GM12892 (cell line): ENCODE results near the gene PLCXD1. TPM values are rescaled to one million over a fixed set of nuclear protein-coding genes. Genes with fewer than 3 reads are reported as not detected.
"Not testable (repeated sequence)": the region's sequence is repeated elsewhere in the genome, so short reads cannot be mapped to it uniquely, and the experiment has no call there.

Experiments used
- DNase-seq: peaks from one replicate; pipeline ENCODE4 v3.0.0; 2011; ENCODE audit not compliant: insufficient read length
- FAIRE-seq: peaks from 2 replicates; lab custom pipeline; 2011; peaks lifted over from hg19 to GRCh38; lab: Jason Lieb, UNC
- POLR2A ChIP-seq: IDR thresholded peaks from 2 replicates; pipeline ENCODE4 v1.6.1; 2011; ENCODE audit warnings: low read depth, low read length, control low read depth
- POLR2AphosphoS5 ChIP-seq: IDR thresholded peaks from 2 replicates; pipeline ENCODE4 v1.6.1; 2011; ENCODE audit warnings: low read depth, low read length, control low read depth
- TAF1 ChIP-seq: IDR thresholded peaks from 2 replicates; pipeline ENCODE4 v1.6.1; 2011; ENCODE audit warnings: low read depth, mild to moderate bottlenecking, control low read depth, low read length, borderline replicate concordance
- polyA plus RNA-seq: library from polyadenylated mRNA; unstranded; fragments of >200 nt; gene quantifications from one replicate; pipeline ENCODE4 v1.2.1, GENCODE V29; 2012; ENCODE audit warnings: missing spikeins, inconsistent platforms; ENCODE audit not compliant: missing spikeins

PLCXD1 gene, protein sequence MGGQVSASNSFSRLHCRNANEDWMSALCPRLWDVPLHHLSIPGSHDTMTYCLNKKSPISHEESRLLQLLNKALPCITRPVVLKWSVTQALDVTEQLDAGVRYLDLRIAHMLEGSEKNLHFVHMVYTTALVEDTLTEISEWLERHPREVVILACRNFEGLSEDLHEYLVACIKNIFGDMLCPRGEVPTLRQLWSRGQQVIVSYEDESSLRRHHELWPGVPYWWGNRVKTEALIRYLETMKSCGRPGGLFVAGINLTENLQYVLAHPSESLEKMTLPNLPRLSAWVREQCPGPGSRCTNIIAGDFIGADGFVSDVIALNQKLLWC
- polyA plus RNA-seq = 22.1 TPM

DNA sequence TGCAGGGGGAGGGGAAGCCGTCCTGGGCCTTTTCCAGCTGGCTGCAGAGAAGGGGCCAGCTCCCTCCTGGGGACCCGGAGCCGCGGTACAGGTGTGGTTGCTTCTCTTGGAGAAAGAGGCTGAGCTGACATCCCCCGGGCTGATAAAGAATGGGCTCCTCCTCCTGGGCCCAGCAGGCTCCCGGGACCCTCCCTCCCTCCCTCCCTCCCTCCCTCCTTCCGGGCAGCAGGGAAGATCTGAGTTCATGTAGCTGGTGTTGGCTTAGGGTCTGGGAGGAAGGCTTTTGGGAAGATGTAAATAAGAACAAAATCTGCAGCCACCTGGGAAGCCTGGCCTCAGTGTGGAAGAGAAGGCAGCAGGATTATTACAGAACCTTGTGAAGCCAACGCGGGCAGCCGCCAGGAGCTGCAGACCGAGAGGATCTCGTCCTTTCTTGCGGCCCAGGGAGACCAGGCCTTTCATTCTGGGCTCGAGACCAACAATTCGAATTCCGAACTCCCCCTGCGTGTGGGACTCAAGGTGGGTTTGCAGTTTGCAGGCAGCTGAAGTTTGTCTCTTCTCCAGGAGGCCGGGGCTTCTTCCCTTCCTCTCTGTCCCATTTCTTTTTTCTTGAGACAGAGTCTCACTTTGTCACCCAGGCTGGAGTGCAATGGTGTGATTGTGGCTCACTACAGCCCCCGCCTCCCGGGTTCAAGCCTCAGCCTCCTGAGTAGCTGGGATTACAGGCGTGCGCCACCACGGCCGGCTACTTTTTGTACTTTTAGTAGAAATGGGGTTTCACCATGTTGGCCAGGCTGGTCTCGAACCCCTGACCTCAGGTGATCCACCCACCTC is at the start of gene PLCXD1:
PLCXD1 (plus strand) TSS at position 216 of the 834 bp plus-strand sequence. CDS start 2,807 bp downstream, outside the sequence.
- peak; percentile 44 for DNase-seq
- TF ChIP-seq POLR2AphosphoS5 (no peak), POLR2A (no peak), TAF1 (no peak)
- no peak for FAIRE-seq

DNA sequence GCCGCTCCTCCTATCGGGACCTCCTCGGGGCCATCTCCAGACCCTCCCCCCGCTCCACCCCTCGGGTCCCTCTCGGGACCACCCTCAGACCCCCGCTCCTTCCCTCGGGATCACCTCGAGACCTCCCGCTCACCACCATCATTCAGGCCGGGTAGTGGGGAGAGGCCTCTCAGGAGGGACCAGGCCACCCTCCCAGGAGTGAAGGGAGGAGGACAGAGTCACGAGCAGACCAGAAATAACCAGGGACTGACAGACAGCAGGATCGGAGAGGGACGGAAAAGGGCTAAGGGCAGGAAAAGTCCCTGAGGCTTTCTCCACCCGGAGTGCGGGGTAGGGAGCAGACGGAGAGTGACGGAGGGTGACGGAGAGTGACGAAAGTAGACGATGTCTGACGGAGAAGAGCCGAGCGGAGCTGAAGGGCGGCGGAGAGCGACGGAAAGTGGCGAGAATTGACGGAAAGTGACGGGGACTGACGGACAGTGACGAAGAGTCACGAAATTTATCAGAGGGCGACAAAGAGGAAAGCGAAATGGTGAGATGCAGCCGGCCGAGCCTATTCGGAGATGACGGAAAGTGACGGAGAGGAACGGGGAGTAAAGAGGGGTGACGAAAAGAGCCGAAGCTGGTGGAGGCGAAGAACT is 49.4 kb upstream of the PLCXD1 start:
- not testable (repeated sequence) for DNase-seq
- FAIRE-seq = peak; percentile 80

DNA sequence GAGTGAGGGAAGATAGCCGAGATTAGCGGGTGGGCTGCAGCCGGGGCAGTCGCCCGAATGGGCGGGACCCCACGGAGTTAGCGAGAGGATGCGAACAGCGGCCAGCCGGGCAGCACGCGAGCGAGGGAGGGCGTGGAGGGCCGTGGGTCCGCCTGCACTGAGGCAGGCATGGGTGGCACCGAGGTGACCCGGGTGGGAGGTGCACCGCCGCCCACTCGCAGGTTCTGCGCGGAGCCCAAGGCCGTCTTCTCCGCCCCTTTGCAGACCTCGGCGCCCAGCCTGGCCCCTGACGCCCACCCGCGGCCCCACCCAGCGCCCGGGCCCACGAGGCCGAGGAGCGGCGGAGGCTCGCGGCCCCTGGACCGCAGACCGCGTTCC is 48.9 kb upstream of the PLCXD1 start:
- DNase-seq, FAIRE-seq: not testable (repeated sequence)

DNA sequence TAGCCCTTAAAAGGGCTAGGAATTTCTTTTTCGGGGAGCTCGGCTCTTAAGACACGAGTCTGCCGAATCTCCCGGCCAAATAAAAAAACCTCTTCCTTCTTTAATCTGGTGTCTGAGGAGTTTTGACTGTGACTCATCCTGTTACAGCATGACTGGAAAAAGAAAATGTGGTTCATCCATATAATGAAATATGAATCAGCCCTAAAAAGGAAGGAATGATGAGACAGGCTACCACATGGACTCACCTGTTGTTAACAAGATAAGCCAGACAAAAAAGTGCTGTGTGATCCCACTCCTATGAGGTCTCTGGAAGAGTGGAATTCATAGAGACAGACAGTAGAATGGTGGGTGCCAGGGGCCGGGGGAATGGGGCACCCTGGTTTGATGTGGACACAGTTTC is 45.0 kb upstream of the PLCXD1 start:
- not testable (repeated sequence) for DNase-seq, FAIRE-seq

DNA sequence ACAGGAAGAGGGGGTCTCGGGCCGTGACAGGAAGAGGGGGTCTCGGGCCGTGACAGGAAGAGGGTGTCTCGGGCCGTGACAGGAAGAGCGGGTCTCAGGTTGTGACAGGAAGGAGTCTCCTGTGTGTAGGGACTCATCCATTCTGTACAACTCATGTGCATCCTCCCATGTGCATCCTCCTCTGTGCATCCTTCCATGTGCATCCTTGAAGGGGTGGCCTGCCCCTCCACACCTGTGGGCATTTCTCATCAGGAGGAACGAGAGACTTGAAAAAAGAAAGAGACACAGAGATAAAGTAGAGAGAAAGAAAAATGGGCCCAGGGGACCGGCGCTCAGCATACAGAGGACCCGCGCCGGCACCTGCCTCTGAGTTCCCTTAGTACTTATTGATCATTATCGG is 30.2 kb upstream of the PLCXD1 start:
- DNase-seq = no peak
- no peak for FAIRE-seq

DNA sequence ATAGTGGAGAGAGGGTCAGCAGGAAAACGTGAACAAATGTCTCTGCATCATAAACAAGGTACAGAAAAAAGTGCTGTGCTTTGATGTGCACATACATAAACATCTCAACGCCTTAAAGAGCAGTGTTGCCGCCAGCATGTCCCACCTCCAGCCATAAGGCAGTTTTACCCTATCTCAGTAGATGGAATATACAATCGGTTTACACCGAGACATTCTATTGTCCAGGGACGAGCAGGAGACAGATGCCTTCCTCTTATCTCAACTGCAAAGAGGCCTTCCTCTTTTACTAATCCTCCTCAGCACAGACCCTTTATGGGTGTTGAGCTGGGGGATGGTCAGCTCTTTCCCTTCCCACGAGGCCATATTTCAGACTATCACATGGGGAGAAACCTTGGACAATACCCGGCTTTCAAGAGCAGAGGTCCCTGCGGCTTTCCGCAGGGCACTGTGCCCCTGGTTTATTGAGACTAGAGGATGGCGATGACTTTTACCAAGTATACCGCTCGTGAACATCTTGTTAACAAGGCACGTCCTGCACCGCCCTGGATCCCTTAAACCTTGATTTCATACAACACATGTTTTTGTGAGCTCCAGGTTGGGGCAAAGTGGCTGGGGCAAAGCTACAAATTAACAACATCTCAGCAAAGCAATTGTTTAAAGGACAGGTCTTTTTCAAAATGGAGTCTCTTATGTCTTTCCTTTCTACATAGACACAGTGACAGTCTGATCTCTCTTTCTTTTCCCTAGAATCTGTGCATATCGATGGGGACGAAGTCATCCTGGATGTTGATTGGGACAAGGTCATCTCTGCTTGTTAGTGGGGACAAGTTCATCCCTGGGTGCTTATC is 29.6 kb upstream of the PLCXD1 start:
- DNase-seq, FAIRE-seq: not testable (repeated sequence)

More for the DNA sequence above, 30.2 kb upstream of the PLCXD1 start:
- TF ChIP-seq TAF1 (no peak), POLR2AphosphoS5 (no peak), POLR2A (no peak)

DNA sequence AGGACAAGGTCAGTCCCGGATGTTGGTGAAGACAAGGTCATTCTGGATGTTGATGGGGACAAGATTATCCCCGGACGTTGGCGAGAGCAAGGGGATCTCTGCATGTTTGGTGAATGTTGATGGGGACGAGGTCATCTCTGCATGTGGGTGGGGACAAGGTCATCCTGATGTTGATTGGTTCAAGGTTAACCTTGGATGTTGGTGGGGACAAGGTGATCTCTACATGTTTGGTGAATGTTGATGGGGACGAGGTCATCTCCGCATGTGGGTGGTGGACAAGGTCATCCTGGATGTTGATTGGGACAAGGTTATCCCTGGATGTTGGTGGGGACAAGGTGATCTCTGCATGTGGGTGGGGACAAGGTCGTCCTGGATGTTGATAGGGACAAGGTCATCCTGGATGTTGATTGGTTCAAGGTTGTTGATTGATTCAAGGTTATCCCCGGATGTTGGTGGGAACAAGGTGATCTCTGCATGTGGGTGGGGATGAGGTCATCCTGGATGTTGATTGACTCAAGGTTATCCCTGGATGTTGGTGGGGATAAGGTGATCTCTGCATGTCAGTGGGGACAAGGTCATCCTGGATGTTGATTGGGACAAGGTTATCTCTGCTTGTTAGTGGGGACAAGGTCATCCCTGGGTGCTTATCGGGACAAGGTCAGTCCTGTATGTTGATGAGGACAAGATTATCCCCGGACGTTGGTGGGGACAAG is 28.8 kb upstream of the PLCXD1 start:
- DNase-seq = no peak
- TF ChIP-seq TAF1 (no peak), POLR2AphosphoS5 (no peak), POLR2A (no peak)
- no peak for FAIRE-seq

DNA sequence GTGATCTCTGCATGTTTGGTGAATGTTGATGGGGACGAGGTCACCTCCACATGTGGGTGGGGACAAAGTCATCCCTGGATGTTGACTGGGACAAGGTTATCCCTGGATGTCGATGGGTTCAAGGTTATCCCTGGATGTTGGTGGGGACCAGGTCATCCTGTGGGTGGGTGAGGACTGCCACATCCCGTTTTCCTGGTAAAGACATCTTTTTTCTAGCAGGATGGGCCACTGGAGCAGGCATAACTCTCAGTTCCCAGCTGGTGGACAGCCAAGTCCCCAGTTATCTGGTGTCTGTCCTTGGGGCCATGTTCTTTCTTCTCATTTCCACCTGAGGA is 28.3 kb upstream of the PLCXD1 start:
- FAIRE-seq (no peak), DNase-seq (no peak)
- TF ChIP-seq POLR2A (no peak), TAF1 (no peak), POLR2AphosphoS5 (no peak)

DNA sequence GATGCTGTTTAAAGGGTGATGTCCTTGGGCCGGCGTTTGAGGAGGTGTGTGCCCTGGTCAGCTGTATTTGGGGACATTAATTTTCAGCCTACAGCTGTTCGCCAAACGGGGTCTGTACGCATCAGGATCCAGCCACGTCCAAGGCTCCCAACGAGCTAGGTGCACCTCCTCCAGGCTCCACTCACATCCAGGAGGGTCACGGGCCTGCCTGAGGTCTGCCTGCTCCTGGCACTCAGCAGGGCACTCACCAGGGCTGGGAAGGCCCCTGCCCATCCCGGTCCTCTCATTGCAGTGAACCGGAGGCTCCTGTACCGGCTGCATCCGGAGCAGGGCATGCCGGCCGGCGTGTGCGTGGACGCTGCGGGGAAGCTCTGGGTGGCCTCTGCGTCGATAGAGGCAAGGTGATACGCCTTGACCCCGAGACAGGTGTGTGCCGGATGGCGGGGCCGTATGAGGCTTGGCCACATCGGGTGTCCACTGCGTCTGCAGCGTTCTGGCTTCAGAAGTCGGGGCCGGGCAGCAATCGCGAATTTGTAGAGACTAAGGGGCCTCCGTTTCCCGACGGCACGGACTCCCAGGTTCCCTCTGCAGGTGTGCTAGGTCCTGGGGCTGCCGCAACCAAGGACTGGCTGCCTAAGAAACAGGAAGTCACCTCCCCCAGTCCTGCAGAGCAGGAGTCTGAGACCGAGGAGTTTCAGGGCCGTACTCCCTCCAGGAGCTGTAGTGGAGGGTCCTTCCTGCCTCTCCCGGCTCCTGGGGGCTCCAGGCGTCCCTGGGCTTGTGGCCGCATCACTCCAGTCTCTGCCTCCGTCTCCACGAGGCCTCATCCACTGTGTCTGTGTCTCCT is 27.5 kb upstream of the PLCXD1 start:
- FAIRE-seq = no peak
- no peak for DNase-seq
- TF ChIP-seq TAF1 (no peak), POLR2AphosphoS5 (no peak), POLR2A (no peak)

DNA sequence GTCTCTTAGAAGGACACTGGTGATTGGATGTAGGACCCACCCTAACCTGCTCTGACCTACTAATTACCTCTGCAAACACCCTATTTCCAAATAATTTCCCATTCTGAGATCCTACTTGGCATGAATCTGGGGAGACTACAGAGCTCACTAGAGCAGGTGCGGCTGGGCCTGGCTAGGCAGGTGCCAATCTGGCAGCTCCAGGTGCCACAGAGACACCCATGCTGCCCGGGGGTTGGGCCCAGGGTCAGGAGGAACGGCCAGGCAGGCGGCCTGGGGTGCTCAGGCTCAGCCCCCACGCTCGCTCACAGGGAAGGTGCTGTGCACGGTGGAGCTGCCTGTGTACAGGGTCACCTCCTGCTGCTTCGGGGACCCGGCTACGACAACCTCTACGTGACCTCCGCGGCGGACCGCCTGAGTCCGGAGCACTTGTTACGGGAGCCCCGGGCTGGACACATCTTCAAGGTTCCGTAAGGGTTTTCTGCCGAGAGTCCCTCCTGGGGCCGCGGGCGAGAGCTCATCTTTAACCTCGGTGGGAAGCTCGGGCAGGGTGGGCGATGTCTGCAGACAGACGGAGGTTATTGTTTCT is 26.5 kb upstream of the PLCXD1 start:
- no peak for DNase-seq
- TF ChIP-seq POLR2AphosphoS5 = no peak
- no peak for TF ChIP-seq TAF1
- no peak for TF ChIP-seq POLR2A
- no peak for FAIRE-seq
